HG03095 (cell line): ENCODE data around the gene SPINK4.

Experiments used
- ATAC-seq: cut with Tn5 transposase; IDR thresholded peaks from one replicate; pipeline ENCODE4 v1.9.1; 2021; ENCODE audit warnings: moderate library complexity; ENCODE audit not compliant: unreplicated experiment

The SPINK4 gene

DNA sequence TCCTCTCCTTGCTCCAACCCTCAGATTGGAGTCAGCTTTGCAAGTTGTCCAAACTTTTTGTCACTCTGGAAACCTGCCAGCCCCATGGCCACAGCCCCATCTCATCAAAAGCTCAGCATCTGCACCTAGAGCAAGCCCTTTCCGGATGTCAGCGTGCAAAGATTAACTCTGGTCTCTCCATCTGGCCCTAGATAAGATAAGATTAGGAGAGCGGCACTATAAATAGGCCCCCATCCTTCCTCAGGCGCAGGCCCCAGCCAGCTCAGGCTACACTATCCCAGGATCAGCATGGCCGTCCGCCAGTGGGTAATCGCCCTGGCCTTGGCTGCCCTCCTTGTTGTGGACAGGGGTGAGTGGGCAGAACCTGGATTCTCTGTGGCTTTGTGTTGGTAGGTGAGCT is at the start of gene SPINK4:
Gene SPINK4, plus strand, starts transcription at position 247 of the 400 bp plus-strand sequence. Its CDS starts 42 bp downstream, at position 289.
- no peak for ATAC-seq

DNA sequence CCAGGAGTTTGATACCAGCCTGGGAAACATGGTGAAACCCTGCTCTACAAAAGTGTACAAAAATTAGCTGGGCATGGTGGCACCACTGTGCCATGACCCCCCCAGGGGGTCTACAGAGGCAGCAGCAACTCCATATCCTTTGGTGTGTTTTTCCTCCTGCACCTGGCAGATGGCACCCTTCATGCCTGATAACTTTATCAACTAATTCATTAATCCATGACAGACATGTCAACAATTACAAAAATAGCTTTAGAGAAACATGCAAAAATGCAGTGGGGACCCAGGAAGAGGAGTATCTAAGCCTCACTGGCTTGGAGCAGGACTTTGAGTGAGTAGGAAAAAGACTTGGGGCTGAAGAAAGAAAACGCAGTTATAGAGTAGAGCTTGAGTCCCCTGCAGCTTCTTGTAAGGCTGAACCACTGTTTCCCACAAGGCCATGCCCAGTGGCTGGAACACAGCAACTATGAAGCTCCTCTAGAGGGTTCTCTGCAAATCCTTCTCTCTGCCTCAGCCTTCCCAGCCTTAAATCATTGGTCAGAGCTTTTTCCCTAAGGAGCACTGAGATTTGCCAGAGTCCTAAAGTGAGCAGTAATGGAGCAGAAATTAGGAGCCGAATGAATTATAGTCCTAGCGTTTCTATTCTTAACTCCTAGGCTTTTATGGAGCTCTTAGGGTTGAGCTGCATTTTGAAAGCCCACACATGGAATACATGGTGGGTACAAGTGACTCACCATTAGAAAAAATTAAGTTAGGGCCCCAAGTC is 47.3 kb upstream of the SPINK4 start:
- no peak for ATAC-seq

GRCh38 chr9:33193818-33194217 is 46.1 kb upstream of the SPINK4 start:
- no peak for ATAC-seq

GRCh38 chr9:33196736-33197135 is 43.2 kb upstream of the SPINK4 start:
- ATAC-seq, result no peak

GRCh38 chr9:33197279-33198152 is 42.5 kb upstream of the SPINK4 start:
- no peak for ATAC-seq

DNA sequence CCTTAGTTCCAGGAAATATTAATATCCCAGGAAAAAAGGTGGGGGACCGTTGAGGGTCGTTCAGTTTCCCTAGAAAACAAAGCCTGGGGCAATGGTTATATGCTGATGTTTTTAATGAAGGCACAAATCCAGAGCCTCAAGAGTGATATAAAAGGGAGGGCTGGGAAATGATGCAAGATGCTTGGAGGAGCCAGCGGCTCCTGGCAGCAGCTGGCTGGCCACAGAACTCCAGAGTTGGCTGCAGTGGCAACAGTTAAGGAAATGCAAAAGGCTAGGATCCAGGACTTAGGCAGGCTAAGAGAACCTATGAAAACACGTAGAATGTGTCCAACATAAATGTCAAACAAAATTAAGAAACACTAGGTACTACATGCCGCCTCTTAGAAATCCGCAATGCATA is 41.8 kb upstream of the SPINK4 start:
- no peak for ATAC-seq

DNA sequence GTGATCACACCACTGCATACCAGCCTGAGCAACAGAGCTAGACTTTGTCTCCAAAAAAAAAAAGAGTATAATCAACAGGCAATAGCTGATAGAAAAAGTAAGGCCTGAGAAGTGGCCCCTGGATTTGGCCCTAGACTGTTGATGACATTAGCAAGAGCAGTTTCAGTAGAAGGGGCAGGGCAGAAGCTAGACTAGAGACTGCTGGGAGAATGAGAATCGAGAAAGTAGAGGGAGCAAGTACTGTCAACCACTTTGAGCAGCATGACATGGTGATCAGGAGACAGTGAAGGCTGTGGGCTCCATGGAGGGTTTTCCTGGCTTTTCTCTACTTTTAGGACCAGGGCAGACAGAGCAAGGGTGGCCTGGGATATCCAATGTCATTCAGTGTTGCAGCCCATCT is 37.9 kb upstream of the SPINK4 start:
- ATAC-seq, result peak; percentile 55

DNA sequence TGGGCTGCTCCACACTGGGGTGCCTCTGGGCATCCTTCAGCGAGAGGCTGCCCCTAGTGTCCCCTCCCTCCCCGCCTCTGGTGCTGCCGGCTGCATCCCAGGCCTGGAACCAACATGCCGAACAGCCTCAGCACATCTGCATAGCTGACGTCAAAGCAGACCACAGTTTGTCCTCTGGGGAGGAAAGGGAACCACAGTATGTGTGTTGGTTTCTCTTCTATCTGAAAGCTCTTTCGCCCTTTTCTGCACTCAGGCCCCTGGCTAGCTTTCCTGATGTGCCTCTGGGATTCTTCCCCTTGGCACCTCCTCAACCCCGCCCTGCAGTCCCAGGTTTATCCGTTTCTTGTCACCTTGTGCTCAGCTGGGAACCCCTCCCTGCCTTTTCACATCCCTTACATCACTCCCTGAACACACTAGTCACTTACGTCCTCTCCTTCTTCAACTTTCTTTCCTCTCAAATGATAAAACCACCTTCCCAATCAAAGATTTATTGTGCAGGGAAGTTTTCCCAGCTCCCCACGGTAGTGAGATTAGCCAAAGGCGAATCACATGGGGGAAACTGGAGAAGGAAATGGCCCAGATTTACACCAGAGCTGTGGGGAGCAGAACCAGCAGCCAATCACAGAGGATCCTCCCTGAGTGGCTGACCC is 37.3 kb upstream of the SPINK4 start:
- peak; percentile 100 for ATAC-seq

DNA sequence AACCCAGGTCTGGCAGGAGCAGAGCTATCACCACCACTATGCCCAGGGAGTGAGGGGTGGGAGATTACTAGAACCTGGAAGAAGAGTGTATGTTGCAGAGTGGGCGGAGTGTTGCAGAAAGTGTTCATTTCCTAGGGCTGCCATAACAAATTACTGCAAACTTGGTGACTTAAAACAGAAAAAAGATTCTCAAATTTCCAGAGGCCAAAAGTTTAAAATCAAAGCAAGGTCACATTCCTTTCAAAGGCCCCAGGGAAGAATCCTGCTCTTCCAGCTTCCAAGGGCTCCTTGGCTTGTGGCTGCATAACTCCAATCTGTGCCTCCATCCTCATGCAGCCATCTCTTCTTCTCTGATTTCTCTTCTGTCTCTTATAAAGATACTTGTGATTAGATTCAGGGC is 30.6 kb upstream of the SPINK4 start:
- no peak for ATAC-seq

- ATAC-seq, result no peak
Observed at GRCh38 chr9:33210006-33210715, 29.8 kb upstream of the SPINK4 start.

- no peak for ATAC-seq
Observed at GRCh38 chr9:33211695-33212393, 28.1 kb upstream of the SPINK4 start.

DNA sequence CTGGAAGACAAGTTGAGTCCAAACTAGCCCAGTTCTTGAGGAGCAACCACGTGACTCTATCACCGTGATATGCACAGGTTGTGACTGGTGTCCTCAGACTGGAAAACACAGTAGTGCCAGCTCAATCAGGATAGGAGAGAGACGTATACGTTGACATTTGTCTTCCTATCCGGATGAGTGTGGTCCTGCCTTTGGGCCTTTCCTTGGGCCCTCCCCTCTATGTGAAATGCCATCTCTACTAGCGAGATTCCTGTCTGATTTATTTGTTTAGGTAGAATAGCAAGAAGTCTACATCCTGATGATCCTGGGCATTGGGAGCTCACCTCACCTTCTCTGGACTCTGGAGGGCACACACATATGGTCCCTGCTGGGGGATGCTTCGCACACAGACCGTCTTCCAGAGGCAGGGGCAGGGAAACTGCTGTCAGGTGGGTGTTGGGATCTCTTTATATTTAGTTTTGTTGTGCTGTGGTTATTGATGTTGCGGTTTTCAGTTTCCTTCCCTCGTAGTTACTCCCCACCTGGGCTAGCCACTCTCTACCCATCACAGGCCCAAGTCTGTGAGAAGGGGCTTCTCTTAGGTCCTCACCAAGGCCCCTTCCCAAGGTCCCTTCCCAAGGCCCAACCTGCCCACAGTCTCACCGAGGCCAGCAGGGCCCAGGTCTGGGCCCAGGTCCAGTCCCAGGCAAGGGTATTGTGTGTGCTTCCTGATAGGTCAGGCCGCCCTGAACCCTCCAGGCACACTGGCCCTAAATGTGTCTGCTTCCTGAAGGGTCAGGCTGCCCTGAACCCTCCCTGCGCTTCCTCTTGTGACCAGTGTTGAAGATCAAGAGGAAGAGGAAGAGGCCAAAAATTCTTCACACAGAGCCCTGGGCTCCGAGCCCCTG is 19.0 kb upstream of the SPINK4 start:
- no peak for ATAC-seq

GRCh38 chr9:33221568-33221884 is 18.4 kb upstream of the SPINK4 start:
- ATAC-seq, result no peak

GRCh38 chr9:33222031-33222430 is 17.9 kb upstream of the SPINK4 start:
- no peak for ATAC-seq

DNA sequence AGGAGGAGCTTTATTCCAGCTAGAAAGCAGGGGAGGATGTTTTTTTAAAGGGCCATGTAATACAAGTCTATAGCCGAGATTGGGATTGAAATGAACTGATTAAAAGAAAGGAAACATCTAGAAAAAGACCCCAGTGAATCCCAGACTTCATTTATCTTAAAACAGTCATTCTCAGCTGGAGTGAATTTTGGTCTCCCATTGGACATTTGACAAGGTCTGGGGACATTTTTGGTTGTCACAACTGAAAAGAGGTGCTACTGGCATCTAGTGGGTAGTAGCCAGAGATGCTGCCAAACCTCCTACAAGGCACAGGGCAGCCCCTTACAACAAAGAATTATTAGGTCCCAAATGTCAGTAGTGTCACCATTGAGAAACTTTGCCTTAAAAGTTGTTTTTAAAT is 16.3 kb upstream of the SPINK4 start:
- ATAC-seq, result no peak

DNA sequence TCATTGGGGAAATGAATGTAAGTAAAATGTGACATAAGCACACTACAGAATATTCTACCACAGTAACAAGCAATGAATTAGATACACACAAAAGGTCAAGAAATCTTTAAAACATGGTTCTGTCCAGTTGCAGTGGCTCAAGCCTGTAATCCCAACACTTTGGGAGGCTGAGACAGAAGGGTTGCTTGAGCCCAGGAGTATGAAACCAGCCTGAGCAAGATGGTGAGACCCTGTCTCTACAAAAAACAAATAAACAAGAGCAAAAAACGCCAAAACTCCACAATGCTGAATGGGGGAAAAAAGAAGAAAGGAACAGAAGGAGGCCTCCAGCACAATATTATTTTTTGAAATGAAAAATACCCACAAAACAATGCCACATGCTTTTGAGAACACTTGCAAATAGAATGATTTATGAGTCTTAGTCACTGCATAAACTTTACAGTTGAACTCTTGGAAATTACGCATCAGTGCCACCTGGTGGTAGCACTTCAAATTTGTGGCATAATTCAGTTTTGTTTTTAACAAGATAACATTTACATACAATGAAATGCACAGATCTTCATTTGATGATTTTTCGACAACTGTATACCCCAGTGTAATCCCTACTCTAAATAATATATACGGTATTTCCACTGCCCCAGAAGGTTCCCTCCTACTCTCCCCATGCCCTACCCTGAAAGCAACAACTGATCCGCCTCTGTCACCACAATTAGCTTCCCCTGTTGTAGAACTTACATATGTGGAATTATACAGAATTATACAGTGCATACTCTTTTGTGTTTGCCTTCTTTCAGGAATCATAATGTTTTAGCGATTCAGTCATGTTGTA is 14.4 kb upstream of the SPINK4 start:
- ATAC-seq, result no peak

DNA sequence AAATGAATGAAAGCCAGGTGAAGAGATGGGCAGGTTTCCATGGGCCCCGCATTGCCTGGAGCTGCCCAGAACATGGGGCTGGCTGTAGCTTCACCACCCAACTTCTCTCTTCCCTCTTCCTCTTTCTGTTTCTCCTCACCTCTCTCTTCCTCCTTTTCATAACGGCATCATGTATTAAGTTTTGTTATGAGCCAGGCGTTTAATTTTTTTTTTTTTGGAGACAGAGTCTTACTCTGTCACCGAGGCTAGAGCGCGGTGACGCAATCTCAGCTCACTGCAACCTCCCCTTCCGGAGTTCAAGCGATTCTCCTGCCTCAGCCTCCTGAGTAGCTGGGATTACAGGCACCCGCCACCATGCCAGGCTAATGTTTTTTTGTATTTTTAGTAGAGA is 13.0 kb upstream of the SPINK4 start:
- ATAC-seq, result peak; percentile 59

GRCh38 chr9:33227741-33228140 is 12.2 kb upstream of the SPINK4 start:
- no peak for ATAC-seq

- ATAC-seq, result no peak
Observed at GRCh38 chr9:33228606-33229005, 11.4 kb upstream of the SPINK4 start.
